ENCODE data around the gene HNRNPL. TPM values are rescaled to one million over a fixed set of nuclear protein-coding genes. Genes with fewer than 3 reads are reported as not detected.

HNRNPL gene
- total and polyA plus RNA-seq, 9 of the 15 experiments (the other 6 are each of a cell fraction or from before 2014, with no cell fraction given) = 39.5 to 610 (median 299) TPM

- TF ChIP-seq CBFB (CRISPR knock-in tag; IDR thresholded peaks at IDR 0.05) (no peak), ZNF133 (CRISPR knock-in tag; IDR thresholded peaks at IDR 0.05) (no peak), CHAMP1 (IDR thresholded peaks at IDR 0.05) (no peak), ILF3 (IDR thresholded peaks at IDR 0.05; ENCODE audit: borderline replicate concordance) (no peak), SRSF9 (IDR thresholded peaks at IDR 0.05; ENCODE audit: borderline replicate concordance, low read depth, low read length) (no peak)
These were observed 42.0 kb upstream of the HNRNPL start (continued) for GRCh38 chr19:38891771-38892170.

- no peak for ATAC-seq
- CTCF ChIA-PET (ENCODE audit: low intra/inter-chr PET ratio) = no interaction called here
- H3K9me3 ChIP-seq (replicated peaks; ENCODE audit: control insufficient read depth, insufficient read depth, low read depth, low read length) = no peaks in the 10 kb centered on the region
- H3K9ac ChIP-seq (ENCODE audit: insufficient read depth in 1 of 2, low read depth in 2 of 2, low read length in 2 of 2) = no peak overlapping the region; a peak in 1 of 4 replicates
- H3K27ac ChIP-seq (ENCODE audit: extremely low read depth, low read depth, low read length) = no peak overlapping the region
- intact Hi-C loops (cut with micrococcal nuclease) = no loop called here
- H3K9me1 ChIP-seq (ENCODE audit: control insufficient read depth, insufficient read depth, low read length) = no peaks in the 10 kb centered on the region
- in situ Hi-C loops (cut with MboI) = no loop called here
- H3K4me3 ChIP-seq = no peak overlapping the region
- peaks cover 23% of the 10 kb centered on the region; the same call in 2 of the 3 replicates for H3K36me3 ChIP-seq (ENCODE audit: control insufficient read depth, insufficient read depth, low read length)
- POLR2A ChIA-PET = no interaction called here
- H3K27me3 ChIP-seq (ENCODE audit: control insufficient read depth in 2 of 2, insufficient read depth in 2 of 2, low read length in 2 of 2) = no peaks in the 10 kb centered on the region
- no peaks in the 10 kb centered on the region for H4K20me1 ChIP-seq (replicated peaks; ENCODE audit: control insufficient read depth, insufficient read depth, low read length)
- H3K79me2 ChIP-seq (ENCODE audit: control insufficient read depth, insufficient read depth, low read length) = no peaks in the 10 kb centered on the region
- peaks cover 7 to 26% of the 10 kb centered on the region in 2 experiments; a peak in 4 of 5 replicates for H3K4me1 ChIP-seq (replicated peaks in 1 of 2; ENCODE audit: control insufficient read depth in 2 of 2, insufficient read depth in 2 of 2, low read length in 2 of 2)
- no TSS peak for BruUV-seq (replicated peaks)
- no peak overlapping the region for H3K4me2 ChIP-seq (ENCODE audit: insufficient read depth, low read length)
- TF ChIP-seq DIDO1 (tag; IDR thresholded peaks at IDR 0.05; ENCODE audit: low read depth) (no peak), KAT7 (CRISPR knock-in tag; IDR thresholded peaks at IDR 0.05; ENCODE audit: borderline replicate concordance) (no peak), E2F5 (CRISPR knock-in tag; IDR thresholded peaks at IDR 0.05) (no peak), ILK (tag; IDR thresholded peaks at IDR 0.05; ENCODE audit: borderline replicate concordance, low read depth) (no peak), POLR3G (IDR thresholded peaks at IDR 0.05; ENCODE audit: extremely low read depth, insufficient read length, insufficient replicate concordance) (no peak), GATAD2A (IDR thresholded peaks at IDR 0.05) (no peak), PHB2 (IDR thresholded peaks at IDR 0.05; ENCODE audit: low read depth) (no peak), NR2C2 (CRISPR knock-in tag; IDR thresholded peaks at IDR 0.05) (no peak), NR2C2 (tag; IDR thresholded peaks at IDR 0.05) (no peak), TAF15 (IDR thresholded peaks at IDR 0.05; ENCODE audit: low read depth, low read length) (no peak)
- FAIRE-seq = no peak
- no peak overlapping the region for H2AFZ ChIP-seq (ENCODE audit: low read depth, low read length)
- DNase-seq (ENCODE audit: extremely low read depth in 1 of 4, low spot score in 3 of 4) = no peak
These were observed 40.9 kb upstream of the HNRNPL start for GRCh38 chr19:38890686-38891085.
